ENCODE results near the gene WDR70.
A peak's percentile ranks its signal among the peaks of the same experiment; 100 is the strongest.
"Not testable (repeated sequence)": the region's sequence is repeated elsewhere in the genome, so short reads cannot be mapped to it uniquely, and the experiment has no call there.

WDR70 gene

GRCh38 chr5:37379100-37379628 lies at the start of gene WDR70:
TSS of gene WDR70 (plus strand) at chr5:37379318. CDS start at chr5:37379368, 50 bp downstream.
- peak; percentile 69 to 70 (median 70) for DNase-seq (ENCODE audit: low read depth in 3 of 3)

DNA sequence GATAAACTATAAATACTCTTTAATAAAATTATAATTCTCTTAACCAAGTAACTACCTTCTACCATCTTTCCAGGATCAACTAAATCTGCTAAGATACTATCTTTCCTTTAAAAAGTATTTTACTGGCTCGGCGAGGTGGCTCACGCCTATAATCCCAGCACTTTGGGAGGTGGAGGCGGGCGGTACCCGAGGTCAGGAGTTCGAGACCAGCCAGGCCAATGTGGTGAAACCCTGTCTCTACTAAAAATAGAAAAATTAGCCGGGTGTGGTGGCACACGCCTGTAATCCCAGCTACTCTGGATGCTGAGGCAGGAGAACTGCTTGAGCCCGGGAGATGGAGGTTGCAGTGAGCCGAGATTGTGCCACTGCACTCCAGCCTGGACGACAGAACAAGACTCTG lies 44.4 kb upstream of the WDR70 start:
- DNase-seq (ENCODE audit: low read depth in 3 of 3) = not testable (repeated sequence)

DNA sequence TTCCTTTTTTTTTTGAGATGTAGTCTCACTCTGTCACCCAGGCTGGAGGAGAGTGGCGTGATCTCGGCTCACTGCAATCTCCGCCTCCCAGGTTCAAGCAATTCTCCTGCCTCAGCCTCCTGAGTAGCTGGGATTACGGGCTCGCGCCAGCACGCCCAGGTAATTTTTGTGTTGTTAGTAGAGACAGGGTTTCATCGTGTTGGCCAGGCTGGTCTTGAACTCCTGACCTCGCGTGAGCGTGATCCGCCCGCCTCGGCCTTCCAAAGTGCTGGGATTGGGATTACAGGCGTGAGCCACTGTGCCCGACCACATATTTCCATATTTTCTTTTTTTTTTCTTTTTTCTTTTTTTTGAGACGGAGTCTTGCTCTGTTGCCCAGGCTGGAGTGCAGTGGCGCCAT lies 36.4 kb upstream of the WDR70 start:
- not testable (repeated sequence) for DNase-seq (ENCODE audit: low read depth in 3 of 3)

- DNase-seq (ENCODE audit: low read depth in 3 of 3) = no peak
Observed at GRCh38 chr5:37355161-37355560, 24.0 kb upstream of the WDR70 start.

GRCh38 chr5:37370550-37370863 lies 8.6 kb upstream of the WDR70 start:
- no peak for DNase-seq (ENCODE audit: low read depth in 3 of 3)

GRCh38 chr5:37370864-37371726 lies 8.0 kb upstream of the WDR70 start, which contains the start of gene NUP155:
TSS of gene NUP155 (minus strand) at chr5:37371106. CDS start at chr5:37370977, 129 bp downstream.
- peak; percentile 79 to 89 (median 84) for DNase-seq (ENCODE audit: low read depth in 3 of 3)

DNA sequence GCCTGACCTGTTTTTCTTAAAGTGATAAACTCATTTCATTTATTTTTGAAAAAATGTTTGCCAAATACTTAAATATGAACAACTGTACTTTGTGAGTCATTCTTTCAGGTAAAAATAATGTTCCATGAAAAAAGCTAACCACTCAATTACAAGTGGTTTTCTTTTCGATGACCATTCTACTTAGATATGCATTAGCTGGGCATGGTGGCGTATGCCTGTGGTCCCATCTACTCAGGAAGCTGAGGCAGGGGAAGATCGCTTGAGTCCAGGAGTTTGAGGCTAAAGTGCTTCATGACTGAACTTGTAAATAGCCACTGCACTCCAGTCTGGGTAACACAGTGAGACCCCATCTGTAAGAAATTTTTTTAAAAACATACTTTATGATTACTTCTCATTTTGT lies 4.0 kb upstream of the WDR70 start:
- no peak for DNase-seq (ENCODE audit: low read depth in 3 of 3)

DNA sequence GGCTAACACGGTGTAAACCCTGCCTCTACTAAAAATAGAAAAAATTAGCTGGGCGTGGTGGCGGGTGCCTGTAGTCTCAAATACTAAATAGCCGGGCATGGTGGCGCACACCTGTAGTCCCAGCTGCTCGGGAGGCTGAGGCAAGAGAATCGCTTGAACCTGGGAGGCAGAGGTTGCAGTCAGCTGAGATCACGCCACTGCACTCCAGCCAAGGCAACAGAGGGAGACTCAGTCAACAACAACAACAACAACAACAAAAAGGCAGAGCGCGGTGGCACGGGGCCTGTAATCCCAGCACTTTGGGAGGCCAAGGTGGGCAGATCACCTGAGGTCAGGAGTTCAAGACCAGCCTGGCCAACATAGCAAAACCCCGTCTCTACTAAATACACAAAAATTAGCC lies 1.1 kb upstream of the WDR70 start:
- not testable (repeated sequence) for DNase-seq (ENCODE audit: low read depth in 3 of 3)

DNA sequence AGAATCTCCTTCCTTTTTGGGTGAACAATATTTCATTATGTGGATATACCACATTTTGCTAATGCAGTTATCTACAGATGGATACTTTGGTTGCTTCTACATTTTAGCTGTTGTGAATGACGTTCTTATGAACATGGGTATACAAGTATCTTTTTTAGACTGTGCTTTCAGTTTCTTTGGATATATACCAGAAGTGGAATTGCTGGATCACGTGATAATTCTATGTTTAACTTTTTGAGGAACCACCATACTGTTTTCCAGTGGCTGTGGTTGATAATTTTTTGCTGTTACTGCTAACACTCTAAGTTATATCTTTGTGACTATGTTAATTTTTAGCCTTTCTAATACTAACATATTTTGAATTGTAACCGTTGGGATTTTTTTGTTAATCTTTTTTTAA lies 12.5 kb downstream of the WDR70 start:
- no peak for DNase-seq (ENCODE audit: low read depth in 3 of 3)

GRCh38 chr5:37396352-37396751 lies 17.2 kb downstream of the WDR70 start:
- no peak for DNase-seq (ENCODE audit: low read depth in 3 of 3)

GRCh38 chr5:37400501-37400900 lies 21.4 kb downstream of the WDR70 start:
- DNase-seq (ENCODE audit: low read depth in 3 of 3) = no peak

DNA sequence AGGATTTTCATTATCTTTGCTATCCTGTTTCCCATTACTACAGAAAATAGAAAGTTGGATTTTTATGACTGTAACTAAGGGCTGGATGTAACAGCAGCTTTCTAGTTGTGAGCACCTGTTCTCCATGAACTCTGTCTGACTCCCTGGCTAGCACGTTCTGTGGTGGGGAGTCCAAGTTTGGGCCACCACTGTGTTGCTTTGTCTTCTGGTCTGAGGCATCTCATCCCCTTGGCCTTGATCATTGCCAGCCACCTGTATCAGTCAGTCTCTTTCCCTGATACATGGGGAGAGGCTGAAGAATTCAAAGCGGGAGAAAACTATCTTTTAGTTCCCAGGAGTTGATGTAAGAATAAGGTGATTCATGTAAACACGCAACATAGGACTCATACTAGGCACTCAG lies 33.4 kb downstream of the WDR70 start:
- DNase-seq (ENCODE audit: low read depth in 3 of 3) = no peak

GRCh38 chr5:37415456-37415855 lies 36.3 kb downstream of the WDR70 start:
- not testable (repeated sequence) for DNase-seq (ENCODE audit: low read depth in 3 of 3)

DNA sequence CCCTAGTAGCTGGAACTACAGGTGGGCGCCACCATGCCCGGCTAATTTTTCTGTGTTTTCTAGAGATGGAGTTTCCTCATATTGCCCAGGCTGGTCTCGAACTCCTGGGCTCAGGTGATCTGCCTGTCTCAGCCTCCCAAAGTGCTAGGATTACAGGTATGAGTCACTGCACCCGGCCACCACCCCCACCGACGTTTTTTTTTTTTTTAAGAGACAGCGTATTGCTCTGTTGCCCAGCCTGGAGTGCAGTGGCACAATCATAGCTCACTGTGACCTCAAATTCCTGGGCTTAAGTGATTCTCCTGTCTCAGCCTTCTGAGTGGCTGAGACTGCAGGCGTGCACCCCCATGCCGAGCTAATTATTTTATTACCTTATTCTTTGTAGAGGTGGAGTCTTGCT lies 38.2 kb downstream of the WDR70 start:
- no peak for DNase-seq (ENCODE audit: low read depth in 3 of 3)

- no peak for DNase-seq (ENCODE audit: low read depth in 3 of 3)
Observed at GRCh38 chr5:37424441-37424840, 45.3 kb downstream of the WDR70 start.

DNA sequence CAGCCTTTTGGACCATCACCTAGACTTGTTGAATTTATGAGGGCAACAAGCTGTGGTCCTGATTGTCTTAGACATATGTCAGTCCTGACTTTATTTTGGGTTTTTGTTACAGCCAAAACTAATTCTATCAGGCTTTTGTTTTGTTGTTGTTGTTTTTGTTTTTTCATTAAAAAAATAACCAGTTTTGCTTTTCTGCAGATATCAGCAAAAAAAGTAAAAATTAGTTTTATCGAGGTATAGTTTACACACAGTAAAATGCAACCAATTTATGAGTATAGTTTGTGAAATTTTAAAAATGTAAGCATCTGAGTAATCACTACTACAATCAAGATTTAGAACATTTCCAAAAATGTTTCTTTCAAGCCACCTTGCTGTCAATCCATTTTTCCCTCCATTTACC lies 48.9 kb downstream of the WDR70 start:
- DNase-seq (ENCODE audit: low read depth in 3 of 3) = no peak

DNA sequence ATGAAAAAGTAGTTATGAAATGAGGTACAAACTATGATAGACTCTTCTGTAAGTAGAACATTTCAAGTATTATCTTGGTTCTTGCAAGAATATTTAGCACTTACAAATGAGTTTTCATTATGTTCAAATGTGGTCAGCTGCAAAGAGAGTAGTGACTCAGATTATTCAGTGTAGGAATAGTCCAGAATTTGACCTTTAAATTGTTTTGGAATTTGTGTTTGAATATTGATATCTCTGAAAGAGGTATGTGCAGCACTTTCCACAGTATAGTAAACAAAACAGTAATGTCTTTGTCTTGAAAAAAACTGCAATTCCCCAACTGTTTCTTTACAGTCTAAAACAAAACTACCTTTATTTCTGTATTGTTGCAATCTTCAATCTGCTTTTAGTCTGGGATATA lies 56.1 kb downstream of the WDR70 start:
- DNase-seq (ENCODE audit: low read depth in 3 of 3) = no peak

DNA sequence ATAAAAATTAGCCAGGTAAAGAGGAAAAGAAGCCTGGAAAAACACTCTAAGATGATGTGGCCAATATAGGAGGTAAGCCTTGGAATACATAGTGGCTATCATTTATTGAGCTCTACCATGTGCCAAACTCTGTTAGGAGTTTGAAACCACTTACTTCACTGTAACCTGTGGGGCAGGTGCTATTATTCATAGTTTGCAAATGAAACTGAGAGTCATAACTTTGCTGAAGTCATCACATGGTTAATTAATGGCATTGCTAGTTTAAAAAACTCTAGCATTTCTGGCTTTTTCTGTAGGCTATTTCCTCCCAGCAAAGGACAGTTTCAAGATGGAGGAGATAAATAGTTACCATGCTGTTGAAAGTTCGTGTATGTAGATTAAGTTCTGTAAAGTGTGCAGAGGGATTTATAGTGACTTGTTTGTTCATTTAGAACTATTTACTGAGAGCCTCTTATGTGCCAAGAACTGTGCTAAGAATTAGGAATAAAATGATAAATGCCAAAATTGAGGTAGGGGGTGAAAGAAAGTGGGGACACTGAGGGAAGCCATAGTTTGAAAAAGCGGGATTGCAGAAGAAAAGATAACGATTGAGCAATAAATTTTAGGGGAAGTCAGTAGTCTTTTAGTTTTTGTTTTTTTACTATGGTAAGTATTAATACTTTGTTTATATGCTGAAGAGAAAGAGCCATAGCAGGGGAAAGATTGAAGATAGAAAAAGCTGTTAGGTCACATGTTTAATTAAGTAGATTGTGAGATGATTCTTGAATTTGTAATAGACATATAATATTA lies 57.2 kb downstream of the WDR70 start:
- DNase-seq (ENCODE audit: low read depth in 3 of 3) = no peak

GRCh38 chr5:37437711-37438110 lies 58.6 kb downstream of the WDR70 start:
- DNase-seq (ENCODE audit: low read depth in 3 of 3) = no peak

- DNase-seq (ENCODE audit: low read depth in 3 of 3) = not testable (repeated sequence)
Observed at GRCh38 chr5:37445783-37446182, 66.7 kb downstream of the WDR70 start.

DNA sequence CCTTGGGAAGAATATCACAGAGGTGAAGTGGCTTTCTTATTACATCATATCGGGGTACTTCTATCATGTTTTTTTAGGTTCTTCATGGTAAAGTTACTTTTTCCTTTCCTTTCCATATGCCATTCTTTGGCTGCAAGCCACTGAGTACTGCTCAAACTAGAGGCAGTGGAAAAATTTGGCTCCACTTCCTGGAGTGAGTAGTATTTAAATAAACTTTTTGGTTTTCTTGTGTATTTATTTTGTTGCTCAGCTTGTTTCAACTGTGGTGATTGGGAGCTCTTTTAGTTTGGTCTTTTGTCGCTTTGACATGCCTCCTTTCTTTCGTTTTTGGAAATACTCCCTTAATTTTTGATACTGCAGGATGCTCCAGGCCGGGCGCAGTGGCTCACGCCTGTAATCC lies 69.8 kb downstream of the WDR70 start:
- no peak for DNase-seq (ENCODE audit: low read depth in 3 of 3)

- not testable (repeated sequence) for DNase-seq (ENCODE audit: low read depth in 3 of 3)
Observed at GRCh38 chr5:37451991-37452390, 72.9 kb downstream of the WDR70 start.

GRCh38 chr5:37453252-37453651 lies 74.1 kb downstream of the WDR70 start:
- DNase-seq (ENCODE audit: low read depth in 3 of 3) = not testable (repeated sequence)
